ENCODE data around the gene TPM1.

Gene TPM1

DNA sequence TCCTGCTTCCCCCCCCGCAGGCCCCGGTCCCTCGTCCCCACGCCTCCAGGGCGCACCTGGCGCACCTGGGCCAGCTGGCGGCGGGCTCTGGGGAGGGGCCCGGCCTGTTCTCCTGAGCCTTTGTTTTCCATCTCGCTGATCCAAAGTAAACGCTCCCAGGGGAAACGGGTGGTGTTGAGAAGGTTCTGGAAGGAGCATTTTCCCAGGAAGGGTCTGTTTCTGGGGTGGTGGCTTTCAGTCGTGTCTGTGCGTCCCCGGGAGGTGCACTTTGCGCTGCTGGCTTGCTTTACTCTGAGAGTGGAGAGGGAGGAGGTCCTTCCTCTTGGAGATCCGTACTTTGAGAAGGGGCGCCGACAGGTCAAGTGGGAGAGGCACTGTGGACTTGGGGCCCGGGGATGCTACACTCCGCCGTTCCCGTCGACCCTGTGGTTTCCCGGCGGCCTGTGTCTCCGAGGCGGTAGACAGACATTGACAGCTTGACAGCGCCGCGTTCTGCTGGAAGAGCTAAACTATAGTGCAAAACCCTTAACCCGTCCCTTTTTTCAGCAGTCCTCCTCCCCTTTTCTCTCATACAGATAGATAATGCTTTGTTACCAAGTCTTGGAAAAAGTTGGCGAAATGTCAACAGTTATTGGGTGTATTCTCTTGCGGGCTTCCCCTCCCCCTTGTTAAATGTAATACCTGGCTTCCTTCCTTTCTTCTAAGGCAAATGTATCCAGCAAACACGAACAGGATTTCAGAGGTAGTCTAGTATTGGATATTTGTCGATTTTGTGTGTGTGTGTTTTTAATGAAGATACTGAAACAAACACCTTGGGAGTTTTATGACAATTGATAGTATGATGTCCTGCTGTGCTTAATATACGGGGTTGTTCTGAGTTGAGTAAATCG is 6.5 kb downstream of the TPM1 start:
- TF ChIP-seq EZH2phosphoT487 (conservative IDR thresholded peaks at IDR 0.05; ENCODE audit: low read length): no peak
- TF ChIP-seq, protein P1, sequence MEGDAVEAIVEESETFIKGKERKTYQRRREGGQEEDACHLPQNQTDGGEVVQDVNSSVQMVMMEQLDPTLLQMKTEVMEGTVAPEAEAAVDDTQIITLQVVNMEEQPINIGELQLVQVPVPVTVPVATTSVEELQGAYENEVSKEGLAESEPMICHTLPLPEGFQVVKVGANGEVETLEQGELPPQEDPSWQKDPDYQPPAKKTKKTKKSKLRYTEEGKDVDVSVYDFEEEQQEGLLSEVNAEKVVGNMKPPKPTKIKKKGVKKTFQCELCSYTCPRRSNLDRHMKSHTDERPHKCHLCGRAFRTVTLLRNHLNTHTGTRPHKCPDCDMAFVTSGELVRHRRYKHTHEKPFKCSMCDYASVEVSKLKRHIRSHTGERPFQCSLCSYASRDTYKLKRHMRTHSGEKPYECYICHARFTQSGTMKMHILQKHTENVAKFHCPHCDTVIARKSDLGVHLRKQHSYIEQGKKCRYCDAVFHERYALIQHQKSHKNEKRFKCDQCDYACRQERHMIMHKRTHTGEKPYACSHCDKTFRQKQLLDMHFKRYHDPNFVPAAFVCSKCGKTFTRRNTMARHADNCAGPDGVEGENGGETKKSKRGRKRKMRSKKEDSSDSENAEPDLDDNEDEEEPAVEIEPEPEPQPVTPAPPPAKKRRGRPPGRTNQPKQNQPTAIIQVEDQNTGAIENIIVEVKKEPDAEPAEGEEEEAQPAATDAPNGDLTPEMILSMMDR (IDR thresholded peaks at IDR 0.05; ENCODE audit: insufficient read depth, low read length, poor library complexity, severe bottlenecking): no peak
- Histone ChIP-seq H3K9me3 (ENCODE audit: insufficient read depth, low read length) (no peaks in the 10 kb centered on the region), H3K9ac (ENCODE audit: low read length) (peak overlapping the region; percentile 54), H3K79me2 (ENCODE audit: insufficient read depth, low read length) (no peaks in the 10 kb centered on the region), H3F3A (ENCODE audit: insufficient read depth) (peaks cover 8% of the 10 kb centered on the region; the same call in 1 of the 2 replicates), H3K27me3 (ENCODE audit: low read length) (no peaks in the 10 kb centered on the region), H3K27ac (ENCODE audit: low read depth, low read length) (no peak overlapping the region), H2AFZ (ENCODE audit: low read depth, low read length, severe bottlenecking) (peak overlapping the region; percentile 57), H4K20me1 (ENCODE audit: low read depth, low read length) (no peaks in the 10 kb centered on the region), H3K9me2 (replicated peaks; ENCODE audit: insufficient read depth, low read length) (no peaks in the 10 kb centered on the region), H3K36me3 (ENCODE audit: low read length) (no peaks in the 10 kb centered on the region), H3K4me3 (ENCODE audit: insufficient read depth, low read length, poor library complexity, severe bottlenecking) (peak overlapping the region; percentile 61), H3K4me2 (ENCODE audit: low read depth, low read length, poor library complexity, severe bottlenecking) (peak overlapping the region; percentile 57)

DNA sequence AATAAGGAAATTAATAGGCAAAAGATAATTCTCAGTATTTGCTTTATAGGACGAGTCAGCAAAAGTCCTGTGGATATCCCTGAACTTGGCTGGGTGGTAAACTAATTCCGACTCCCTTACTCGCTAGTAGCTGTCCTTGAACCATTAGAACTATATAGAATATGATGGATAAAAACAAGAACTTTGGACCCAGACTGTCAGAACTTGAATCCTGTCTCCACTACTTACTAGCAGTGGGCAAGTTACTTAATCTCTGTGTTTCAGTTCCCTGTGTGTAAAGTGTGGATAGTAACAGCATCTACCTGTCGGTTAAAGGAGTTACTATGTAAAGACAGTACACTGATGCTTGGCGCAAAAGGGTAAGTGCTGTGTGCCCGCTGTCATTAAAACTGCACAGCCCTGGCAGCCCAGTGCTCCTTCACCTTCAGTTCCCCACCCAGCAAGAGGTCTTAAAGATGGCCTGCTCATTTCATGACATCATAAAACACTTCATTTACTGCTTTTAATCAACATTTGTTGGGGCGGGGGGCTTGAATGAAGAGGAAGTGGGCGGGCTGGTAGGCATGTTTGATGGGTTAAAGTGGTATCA is 7.3 kb downstream of the TPM1 start:
- Histone ChIP-seq H3K4me2 (ENCODE audit: low read depth, low read length, poor library complexity, severe bottlenecking) (no peak overlapping the region), H3K9me3 (ENCODE audit: insufficient read depth, low read length) (no peaks in the 10 kb centered on the region), H3K79me2 (ENCODE audit: insufficient read depth, low read length) (no peaks in the 10 kb centered on the region), H3K36me3 (ENCODE audit: low read length) (no peaks in the 10 kb centered on the region), H3K27me3 (ENCODE audit: low read length) (no peaks in the 10 kb centered on the region), H2AFZ (ENCODE audit: low read depth, low read length, severe bottlenecking) (no peak overlapping the region), H3F3A (ENCODE audit: insufficient read depth) (peaks cover 8% of the 10 kb centered on the region; the same call in 1 of the 2 replicates), H3K4me3 (ENCODE audit: insufficient read depth, low read length, poor library complexity, severe bottlenecking) (no peak overlapping the region), H4K20me1 (ENCODE audit: low read depth, low read length) (no peaks in the 10 kb centered on the region), H3K9ac (ENCODE audit: low read length) (no peak overlapping the region), H3K9me2 (replicated peaks; ENCODE audit: insufficient read depth, low read length) (no peaks in the 10 kb centered on the region), H3K27ac (ENCODE audit: low read depth, low read length) (no peak overlapping the region)
- TF ChIP-seq, protein P1 (IDR thresholded peaks at IDR 0.05; ENCODE audit: insufficient read depth, low read length, poor library complexity, severe bottlenecking): no peak
- no peak for TF ChIP-seq EZH2phosphoT487 (conservative IDR thresholded peaks at IDR 0.05; ENCODE audit: low read length)

DNA sequence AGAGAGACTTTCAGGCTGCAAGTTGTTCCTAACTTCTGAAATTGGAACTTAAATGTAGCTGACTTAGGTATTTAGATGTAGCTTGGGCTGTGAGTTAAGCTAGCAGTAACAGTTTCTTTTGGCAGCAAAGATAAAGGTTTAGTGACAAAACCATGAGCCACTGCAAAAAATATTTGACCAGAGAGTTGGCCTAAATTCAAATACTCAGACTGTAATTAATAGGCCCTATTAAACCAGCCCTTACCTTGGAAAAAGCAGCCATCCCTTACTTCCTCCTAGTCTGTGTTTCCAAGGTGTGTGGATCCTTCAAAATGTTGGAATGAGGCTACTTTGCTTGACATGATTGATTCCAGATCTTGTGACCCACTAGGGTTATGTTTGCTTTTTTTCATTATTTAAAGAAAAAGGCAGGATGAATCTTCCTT is 8.2 kb downstream of the TPM1 start:
- Histone ChIP-seq H3K27ac (ENCODE audit: low read depth, low read length) (no peak overlapping the region), H3K9me3 (ENCODE audit: insufficient read depth, low read length) (no peaks in the 10 kb centered on the region), H3K9ac (ENCODE audit: low read length) (no peak overlapping the region), H3K4me2 (ENCODE audit: low read depth, low read length, poor library complexity, severe bottlenecking) (no peak overlapping the region), H3F3A (ENCODE audit: insufficient read depth) (peaks cover 8% of the 10 kb centered on the region; the same call in 1 of the 2 replicates), H3K36me3 (ENCODE audit: low read length) (no peaks in the 10 kb centered on the region), H3K9me2 (replicated peaks; ENCODE audit: insufficient read depth, low read length) (no peaks in the 10 kb centered on the region), H3K27me3 (ENCODE audit: low read length) (no peaks in the 10 kb centered on the region), H4K20me1 (ENCODE audit: low read depth, low read length) (no peaks in the 10 kb centered on the region), H3K79me2 (ENCODE audit: insufficient read depth, low read length) (no peaks in the 10 kb centered on the region), H3K4me3 (ENCODE audit: insufficient read depth, low read length, poor library complexity, severe bottlenecking) (no peak overlapping the region), H2AFZ (ENCODE audit: low read depth, low read length, severe bottlenecking) (no peak overlapping the region)
- TF ChIP-seq, protein P1 (IDR thresholded peaks at IDR 0.05; ENCODE audit: insufficient read depth, low read length, poor library complexity, severe bottlenecking): no peak
- TF ChIP-seq EZH2phosphoT487 (conservative IDR thresholded peaks at IDR 0.05; ENCODE audit: low read length): no peak

All from SU-DHL-6 (cell line).